Posterior cingulate gyrus (tissue), 11 donors: ENCODE results near the gene ENTPD6.
"Not testable (repeated sequence)": the region's sequence is repeated elsewhere in the genome, so short reads cannot be mapped to it uniquely, and the experiment has no call there.

Experiments used
- DNase-seq, 10 donors: peaks; one replicate each; pipeline versions ENCODE4 v3.0.0 to v3.0.0-alpha.2; 2020 to 2021; ENCODE audit warnings: mixed read lengths in 3 of 10
- intact Hi-C: fragments of 100-400 bp; cut with DNase I; formaldehyde crosslinking; loops from one replicate; pipeline ENCODE4 v1.15.1; 2023

Gene ENTPD6

DNA sequence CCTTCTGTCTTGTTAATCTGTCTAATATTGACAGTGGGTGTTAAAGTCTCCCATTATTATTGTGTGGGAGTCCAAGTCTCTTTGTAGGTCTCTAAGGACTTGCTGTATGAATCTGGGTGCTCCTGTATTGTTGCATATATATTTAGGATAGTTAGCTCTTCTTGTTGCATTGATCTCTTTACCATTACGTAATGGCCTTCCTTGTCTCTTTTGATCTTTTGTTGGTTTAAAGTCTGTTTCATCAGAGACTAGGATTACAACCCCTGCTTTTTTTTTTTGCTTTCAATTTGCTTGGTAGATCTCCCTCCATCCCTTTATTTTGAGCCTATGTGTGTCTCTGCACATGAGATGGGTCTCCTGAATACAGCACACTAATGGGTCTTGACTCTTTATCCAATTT is 11.1 kb upstream of the ENTPD6 start:
- intact Hi-C loops, DNase-seq: not testable (repeated sequence)

DNA sequence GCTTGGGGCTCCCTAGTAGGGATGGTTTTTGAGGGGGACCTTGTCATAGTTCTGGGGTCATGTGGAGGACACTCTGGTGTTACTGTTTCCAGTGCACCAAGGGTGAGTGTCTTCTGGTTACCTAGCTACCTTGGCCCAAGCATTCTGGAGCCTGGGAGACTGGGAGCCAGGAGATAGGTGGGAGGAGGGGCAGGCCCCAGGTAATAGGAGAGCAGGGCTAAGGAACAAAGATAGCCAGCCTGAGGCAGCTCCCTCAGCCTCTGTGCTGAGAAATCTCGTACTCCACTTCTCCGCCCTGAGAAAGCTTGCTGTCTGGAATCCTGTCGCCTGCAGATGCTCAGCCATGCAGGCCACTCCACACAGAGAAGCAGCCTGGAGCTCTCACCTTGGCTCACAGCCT is 8.3 kb upstream of the ENTPD6 start:
- no peak for DNase-seq
- intact Hi-C loops = no loop called here

DNA sequence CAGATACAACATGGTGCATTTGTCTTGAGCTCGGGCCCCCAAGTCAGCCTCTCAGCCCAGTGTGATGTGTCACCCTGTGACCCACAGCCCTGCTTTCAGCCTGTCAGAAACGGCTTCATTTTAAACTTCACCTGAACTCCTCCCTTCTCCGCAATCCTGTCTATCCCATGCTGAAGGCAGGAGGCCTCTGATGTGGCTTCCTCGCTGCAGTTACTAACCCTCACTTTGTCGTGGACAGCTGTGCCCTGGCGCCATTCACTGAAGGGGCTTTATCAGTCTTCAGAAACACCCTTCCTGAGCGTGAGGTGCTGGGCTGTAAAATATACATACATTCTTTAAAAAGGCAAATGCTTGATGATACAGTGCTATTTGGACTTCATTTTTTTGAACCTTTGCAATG is 7.9 kb upstream of the ENTPD6 start:
- intact Hi-C loops = no loop called here
- no peak for DNase-seq

DNA sequence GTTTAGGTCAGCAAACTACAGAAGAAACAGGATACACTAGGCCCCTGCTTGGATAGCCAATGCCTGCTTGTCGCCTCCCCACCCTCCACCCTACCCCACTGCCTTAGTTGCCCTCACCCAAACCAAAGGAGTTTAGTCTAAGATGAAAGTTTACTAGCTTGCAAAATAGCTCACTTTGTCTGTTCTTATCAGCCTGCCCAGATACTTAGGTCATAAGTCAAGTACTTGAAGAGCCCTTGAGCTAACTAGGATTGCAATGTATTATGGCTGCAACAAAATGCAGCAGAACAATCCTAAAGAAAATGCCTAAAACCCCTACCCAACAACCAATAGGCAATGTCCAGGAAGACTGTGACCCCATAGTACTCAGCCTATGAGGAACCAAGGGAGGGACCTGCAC is 7.3 kb upstream of the ENTPD6 start:
- DNase-seq = no peak
- intact Hi-C loops = no loop called here

DNA sequence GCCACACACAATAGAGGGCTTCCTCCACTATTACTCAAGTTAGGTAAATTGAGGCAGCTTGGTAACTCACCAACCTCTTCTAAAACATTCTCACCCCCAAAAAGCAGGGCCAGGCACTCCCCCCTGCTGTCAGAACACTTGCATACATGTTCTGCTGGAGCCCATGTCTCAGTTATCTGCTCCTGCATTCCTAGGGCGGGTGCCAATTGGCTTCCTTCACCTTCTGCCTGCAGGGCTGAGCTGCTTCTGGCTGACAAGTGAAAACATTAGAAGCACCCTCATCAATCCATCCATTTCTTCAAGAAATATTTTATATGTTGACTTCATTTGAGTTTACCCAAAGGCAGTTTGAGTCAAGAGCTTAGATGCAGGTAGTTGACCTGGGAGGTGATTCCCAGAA is 4.5 kb upstream of the ENTPD6 start:
- intact Hi-C loops = no loop called here
- DNase-seq = no peak

DNA sequence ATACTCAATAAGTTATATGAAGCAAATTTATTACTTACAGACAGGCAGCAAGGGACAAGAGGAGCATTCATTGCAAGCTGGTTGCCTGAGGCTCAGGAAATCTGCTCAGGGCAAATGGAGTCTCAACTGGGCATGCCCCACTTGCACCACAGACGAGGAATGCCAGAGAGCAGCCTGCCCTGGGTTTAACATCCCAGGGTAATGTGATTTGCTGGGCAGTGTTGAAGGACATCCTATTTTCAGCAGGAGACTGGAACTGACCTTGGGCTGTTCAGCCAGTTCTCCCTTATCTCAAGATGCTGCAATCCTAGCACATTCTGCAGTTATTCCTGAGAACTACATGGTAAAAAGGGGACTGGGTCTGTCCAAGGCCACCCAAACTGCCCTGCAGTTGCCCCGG is 3.8 kb upstream of the ENTPD6 start:
- intact Hi-C loops = no loop called here

DNA sequence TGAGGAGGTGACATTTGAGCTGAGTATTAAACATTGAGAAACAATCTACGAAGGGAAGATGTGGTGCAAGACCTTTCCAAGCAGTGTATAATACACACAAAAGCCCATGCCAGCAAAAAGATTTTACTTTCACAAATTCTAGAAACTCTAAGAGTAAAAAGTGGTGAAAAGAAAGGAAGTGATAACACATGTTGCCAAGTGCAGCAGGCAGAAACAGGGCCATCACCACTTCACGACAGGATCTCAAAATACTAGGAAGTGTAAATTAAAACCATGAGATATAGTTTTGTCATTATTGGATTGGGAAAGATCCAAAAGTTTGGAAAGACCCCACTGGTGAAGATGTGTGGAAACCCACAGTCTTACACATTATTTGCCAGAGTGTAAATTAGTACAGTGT is 1.7 kb upstream of the ENTPD6 start:
- intact Hi-C loops = no loop called here

More for the DNA sequence above, 3.8 kb upstream of the ENTPD6 start:
- no peak for DNase-seq

DNA sequence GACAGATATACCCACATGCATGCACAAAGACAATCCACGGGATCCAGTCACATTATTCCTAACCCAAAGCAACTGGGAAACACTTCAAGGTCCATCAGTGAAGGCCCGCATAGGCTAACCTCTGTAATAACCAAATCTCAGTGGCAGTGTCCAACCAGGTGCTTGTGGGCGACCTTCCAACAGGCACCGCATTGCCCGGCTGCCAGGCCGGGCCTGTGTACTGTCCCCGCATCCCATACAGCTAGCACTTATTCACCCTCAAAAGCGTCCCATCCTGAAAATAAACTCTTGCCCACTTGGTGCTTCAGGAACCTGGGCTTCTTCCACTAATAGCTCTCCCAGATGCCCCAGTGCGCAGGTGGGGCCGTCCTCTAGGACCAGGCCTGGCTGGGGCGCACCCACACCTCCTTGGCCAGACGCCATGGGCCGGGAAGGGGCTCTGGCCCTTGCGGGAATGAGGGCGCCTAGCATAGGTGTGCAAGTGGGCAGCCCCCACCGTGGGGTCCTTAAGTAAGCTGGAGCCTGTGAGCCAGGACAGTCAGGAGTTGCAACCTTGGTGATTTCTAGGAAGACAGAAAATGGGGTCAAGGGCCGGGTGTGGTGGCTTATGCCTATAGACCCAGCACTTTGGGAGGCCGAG is 1.1 kb upstream of the ENTPD6 start:
- peak in 1 of 10 donors; percentile 72 for DNase-seq
- intact Hi-C loops = no loop called here

More for the DNA sequence above, 1.7 kb upstream of the ENTPD6 start:
- DNase-seq = no peak

DNA sequence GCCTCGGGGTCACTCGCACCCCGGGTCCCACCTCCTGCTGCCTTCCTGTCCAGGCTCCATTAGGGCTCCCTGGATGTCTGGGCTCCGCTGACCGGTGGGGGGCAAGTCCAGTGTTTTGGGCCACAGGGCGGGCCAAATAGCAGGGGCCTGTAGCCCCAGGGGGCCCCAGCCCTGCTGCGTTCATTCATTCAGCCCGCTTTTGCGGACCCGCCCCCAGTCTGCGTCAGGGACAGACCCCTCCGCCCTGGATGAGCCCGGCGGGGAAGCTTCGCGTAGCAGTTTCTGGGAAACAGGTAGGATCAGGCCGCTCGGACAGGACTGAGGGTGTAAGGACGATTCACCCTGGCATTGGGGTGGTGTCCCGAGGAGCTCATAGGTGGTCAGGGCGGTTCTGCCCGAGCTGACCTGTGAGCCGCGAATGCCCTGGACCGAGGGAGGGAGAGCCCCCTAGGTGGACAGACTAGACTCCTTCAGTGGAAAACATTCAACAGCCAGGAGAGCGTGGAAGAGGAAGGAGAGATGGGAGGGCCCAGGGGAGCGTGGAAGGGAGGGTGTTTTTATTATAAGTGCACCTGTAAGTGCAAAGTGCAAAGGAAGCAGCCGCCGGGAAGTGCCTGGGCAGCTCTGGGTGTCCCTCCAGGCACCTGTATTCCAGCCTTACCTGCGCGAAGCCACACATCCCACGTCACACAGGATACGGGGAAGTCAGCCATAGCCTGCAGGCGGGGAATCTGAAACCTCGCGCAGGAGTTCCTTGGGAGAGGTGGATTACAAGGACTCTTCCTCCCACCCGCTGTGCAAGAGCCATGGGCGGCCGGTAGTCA is 662 bp downstream of the ENTPD6 start:
- intact Hi-C loops = loop anchor here (1.0 to 5.0 kb wide), 4 partner anchors 52 to 211 kb away; partner anchors contain the start of genes ABHD12, APMAP, GINS1 and PYGB

DNA sequence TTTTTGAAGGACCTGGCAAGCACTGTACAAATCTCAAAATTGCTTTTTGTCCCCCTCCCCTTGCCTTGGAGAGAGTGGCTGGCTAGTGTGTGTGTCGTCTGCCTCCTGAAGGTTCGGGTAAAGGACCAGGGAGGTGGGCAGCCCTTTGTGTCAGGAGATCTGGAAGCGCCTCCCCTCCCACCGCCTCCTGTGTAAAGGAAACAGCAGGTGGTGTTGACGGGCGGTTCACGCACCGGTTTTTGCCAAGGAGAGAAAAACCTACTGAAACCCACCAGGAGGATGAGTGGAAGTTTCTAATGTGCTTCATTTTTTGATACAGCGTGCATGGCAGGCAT is 1.2 kb downstream of the ENTPD6 start:
- DNase-seq = no peak
- intact Hi-C loops = loop anchor here (5.0 kb wide), 3 partner anchors 196 to 211 kb away; partner anchors contain the start of genes ABHD12, APMAP and GINS1

More for the DNA sequence above, 662 bp downstream of the ENTPD6 start:
- peak in 2 of 10 donors; percentile 21 to 29 for DNase-seq

DNA sequence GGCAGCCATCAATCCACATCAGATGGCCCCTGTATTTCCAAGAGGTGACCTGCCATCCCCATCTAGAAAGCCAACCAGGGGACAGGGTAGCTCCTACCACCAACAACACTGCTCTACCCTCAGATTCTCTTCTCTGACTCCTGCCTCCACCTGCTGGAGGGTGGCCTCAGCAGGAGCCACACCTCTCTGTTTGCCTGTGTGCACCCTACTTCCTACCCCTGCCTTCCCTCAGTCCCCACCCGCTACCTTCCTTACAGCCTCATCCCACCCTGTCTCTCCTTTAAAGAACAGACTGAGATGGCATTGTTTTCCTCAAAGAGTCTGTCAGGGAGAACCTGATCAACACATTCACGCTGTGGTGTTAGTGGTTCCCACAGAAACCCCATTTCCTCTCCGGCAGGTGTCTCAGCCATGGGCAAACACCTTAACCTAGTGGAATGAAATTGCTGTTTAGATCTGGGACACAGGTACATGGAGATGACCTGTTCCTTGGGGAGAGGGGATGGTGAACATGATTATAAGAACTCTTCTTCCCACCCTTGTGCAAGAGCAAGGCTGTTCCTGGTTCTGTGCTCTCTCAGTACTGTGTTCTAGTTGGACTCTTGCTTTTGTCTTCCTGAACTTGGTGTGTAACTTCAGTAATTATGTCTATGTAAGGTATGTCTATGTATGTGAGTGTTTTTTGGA is 1.8 kb downstream of the ENTPD6 start:
- DNase-seq = no peak

DNA sequence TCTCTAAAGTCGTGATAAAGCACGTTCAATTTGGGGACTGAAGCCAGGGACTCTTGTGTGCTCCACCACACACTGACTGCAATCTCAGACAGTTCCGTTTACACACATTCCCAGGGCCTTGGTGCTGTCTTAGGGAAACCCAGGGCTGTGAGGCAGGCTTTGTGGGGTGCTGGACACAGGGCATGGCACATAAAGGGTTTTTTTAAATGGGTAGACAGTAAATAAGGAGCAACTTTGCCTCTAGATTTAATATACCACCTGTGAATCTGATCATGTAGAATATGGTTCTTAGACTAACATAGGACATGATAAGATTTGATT is 2.3 kb downstream of the ENTPD6 start:
- intact Hi-C loops = loop anchor here (5.0 kb wide), 3 partner anchors 194 to 209 kb away; partner anchors contain the start of genes ABHD12, APMAP and GINS1
- no peak for DNase-seq

More for the DNA sequence above, 1.8 kb downstream of the ENTPD6 start:
- intact Hi-C loops = loop anchor here (5.0 kb wide), 3 partner anchors 195 to 210 kb away; partner anchors contain the start of genes ABHD12, APMAP and GINS1

DNA sequence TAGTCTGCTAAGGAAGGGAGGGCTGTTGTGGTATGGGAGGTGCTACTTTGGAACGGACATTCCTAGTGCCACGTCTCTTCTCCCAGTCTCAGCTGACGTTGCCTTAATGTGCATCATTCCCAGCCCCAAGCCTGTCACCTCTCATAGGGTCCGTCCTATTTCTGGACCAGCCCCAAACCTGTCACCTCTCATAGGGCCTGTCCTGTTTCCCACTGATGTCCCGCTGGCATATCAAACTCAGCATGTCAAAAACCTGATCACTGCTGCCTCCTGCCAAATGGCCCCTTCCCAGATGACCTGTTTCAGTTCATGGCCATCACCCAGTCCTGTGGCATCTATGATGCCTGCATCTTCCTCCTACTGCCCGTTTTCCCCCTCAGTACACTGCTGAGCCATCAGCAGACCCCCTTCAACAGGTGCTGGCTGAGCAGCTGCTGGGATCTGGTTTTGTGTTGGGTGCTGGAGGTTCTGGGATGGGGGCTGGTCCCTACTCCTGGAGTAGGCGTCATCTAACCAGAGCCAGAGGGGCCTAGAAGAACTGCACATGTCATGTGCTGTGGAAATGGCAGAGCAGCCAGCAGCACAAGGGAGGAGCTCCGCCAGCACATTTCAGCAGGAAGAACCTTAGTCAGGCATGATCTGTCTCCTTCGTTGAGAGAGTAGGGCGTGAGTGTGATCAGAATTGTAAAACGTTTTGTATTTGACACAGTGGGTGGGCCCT is 3.3 kb downstream of the ENTPD6 start:
- DNase-seq = no peak

DNA sequence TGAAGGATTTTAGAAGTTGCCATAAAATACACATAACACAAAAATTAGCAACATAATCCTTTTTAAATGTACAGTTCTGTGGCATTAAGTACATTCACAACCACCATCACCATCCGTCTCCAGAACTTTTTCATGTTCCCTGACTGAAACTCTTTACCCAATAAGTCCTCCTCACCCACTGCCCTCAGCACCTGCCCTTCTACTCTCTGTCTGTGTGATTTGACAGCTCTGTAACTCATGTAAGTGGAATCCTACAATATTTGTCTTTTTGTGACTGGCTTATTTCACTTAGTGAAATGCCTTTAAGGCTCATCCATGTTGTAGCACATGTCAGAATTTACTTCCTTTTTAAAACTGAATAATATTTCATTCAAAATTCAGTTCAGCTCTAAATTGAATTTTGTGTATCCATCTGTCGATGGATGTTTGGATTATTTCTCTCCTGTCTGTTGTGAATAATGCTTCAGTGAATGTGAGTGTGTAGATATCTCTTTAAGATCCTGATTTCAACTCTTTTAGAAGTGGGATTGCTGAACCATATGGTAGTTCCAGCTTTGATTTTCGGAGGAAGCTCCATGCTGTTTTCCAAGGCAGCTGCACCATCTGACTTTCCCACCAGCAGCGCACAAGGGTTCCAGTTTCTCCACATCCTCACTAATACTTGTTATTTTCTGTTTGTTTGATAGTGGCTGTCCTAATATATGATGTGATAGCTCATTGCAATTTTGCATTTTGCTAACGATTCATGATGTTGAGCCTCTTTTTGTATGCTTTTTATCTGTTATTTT is 4.2 kb downstream of the ENTPD6 start:
- intact Hi-C loops = loop anchor here (5.0 kb wide), 3 partner anchors 193 to 208 kb away; partner anchors contain the start of genes ABHD12, APMAP and GINS1
- no peak for DNase-seq

More for the DNA sequence above, 3.3 kb downstream of the ENTPD6 start:
- intact Hi-C loops = loop anchor here (5.0 kb wide), 3 partner anchors 193 to 208 kb away; partner anchors contain the start of genes ABHD12, APMAP and GINS1

DNA sequence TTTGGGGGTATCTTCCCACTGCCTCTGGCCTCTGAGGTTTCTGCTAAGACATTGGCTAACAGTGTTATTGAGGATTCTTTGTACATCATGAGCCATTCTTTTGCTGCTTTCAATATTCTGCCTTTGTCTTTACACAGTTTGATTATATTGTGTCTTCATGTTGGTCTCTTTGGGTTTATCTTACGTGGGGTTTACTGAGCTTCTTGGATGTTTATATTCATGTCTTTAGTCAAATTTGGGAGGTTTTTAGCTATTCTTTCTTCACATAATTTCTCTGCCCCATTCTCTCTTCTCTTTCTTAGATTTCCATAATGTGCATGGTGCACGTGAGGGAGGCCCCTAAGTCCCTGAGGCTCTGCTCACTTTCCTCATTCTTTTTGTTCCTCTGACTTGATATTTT is 7.6 kb downstream of the ENTPD6 start:
- DNase-seq = no peak
- intact Hi-C loops = no loop called here

DNA sequence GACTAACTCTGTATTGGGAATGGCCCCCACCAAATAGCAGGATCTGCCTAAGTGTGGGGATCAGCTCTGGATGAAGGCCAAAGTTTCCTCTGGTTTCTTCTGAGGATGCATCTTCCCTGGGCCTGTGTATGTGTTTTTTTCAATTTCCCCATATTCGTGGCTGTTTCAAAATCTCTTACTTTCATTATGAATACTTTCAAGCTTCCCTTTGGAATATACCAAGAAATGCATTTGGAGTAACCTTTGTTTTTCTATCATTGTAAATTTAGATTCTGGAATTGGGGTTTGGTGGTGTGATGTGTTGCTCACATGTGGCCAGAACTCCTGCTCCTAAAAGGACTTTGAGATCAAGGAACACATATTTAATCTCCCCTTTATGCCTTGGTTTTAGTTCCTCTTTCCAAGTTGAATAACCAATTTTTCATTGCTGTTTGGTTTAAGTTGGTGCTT is 8.4 kb downstream of the ENTPD6 start:
- intact Hi-C loops = no loop called here
- no peak for DNase-seq

DNA sequence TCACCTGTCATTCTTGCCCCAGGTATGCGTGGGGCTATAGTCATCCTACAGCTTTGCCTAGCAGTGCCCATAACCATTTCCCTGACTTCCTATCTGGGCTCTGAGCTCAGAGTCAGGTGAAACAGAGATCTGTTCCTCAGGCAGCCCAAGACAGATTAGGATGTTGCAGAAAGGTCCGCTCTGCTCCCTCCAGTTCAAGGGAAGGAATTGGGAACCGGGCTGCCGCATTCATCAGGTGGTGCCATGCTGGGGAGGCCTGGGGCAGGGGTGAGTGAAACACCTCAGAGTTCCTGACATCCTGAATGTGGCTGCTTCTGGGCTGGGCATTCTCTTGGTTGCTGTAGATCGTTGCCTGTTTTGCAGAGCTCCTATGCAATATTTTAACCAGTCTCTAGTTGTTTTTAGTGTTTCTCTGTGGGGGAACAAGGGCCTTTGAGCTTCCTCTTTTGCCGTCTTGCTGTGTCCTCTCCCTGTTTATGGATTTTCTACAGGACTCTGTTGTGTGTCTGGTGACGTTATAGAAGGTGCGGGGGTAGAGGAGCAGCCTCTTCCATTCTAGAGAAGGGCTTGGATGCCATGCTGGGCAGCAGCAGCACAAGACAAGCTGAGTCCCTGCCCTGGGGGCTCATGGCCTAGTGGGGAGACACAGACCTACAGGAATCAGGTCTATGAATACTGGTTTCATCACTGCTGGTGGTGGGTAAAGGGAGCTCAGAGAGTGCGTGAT is 9.2 kb downstream of the ENTPD6 start:
- DNase-seq = peak in 1 of 10 donors; percentile 59
- intact Hi-C loops = no loop called here

DNA sequence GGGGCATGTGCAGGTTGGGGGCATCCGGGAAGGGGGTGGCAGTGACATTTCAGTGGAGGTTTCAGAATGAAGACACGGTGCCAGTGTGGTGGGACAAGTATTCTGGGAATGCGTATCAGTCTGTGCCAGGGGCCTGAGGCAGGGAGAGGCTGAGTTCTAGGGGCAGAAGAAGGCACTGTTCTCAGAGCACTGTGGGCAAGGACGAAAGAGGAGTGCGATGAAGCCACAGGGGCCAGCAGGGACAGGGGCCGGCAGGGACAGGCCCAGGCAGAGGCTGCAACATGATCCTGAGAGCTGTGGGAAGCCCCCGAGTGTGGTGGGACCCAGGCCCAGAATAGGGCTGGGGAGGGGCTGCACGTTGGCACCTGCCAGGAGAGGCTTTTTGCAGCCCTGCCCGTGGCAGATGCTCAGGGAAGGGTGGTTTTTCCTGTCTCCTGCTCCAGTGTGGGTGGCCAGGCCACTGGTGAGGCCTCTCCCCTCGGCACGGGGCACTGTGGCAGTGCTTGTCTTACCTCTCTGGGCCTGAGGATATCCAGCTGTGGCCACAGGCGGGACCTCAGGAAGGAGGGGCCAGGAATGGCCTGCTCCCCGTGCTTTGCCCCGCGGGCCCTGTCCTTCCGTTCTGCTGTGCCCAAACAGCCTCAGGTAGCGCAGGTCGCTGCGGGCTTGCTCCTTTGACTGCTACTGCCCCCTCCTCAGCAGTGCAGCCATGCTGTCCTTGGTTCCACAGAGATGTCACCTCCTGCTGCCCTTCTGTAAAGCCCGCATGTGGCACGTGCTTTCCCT is 10.0 kb downstream of the ENTPD6 start:
- DNase-seq = peak in 1 of 10 donors; percentile 40

More for the DNA sequence above, 10.0 kb downstream of the ENTPD6 start:
- intact Hi-C loops = no loop called here
